GM12874 (cell line): ENCODE data around the gene ITK.

Experiments
- CTCF ChIP-seq: IDR thresholded peaks from 2 replicates; pipeline ENCODE4 v1.5.1; 2011; ENCODE audit warnings: low read depth, mild to moderate bottlenecking, control low read depth, low read length, moderate library complexity; ENCODE audit not compliant: insufficient read depth

The ITK gene

DNA sequence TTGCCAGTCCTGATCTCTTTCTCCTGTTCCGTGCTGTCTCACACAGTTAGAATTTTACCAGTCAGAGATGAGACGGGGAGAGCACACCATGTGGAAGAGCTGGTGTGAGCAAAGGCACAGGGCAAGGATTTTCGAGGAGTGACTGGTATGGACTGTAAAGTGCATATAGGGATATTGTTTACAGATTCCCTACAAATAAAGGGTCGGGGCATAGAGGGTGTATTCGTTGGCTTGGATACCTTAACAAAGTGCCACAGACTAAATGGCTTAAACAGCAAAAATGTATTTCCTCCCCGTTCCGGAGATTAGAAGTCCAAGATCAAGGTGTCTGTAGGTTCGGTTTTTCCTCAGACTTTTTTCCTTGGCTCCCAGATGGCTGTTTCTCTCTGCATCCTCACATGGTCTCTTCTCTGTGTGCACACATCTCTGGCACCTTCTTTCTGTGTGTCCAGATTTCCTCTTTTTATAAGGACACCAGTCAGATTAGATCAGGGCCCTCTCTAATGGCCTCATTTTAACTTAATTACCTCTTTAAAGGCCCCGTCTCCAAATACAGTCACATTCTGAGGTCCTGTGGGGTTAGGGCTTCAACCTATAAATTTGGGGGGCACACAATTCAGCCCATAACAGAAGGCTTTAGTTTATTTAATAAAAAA lies 108.7 kb downstream of the ITK start:
- TF ChIP-seq CTCF = no peak

DNA sequence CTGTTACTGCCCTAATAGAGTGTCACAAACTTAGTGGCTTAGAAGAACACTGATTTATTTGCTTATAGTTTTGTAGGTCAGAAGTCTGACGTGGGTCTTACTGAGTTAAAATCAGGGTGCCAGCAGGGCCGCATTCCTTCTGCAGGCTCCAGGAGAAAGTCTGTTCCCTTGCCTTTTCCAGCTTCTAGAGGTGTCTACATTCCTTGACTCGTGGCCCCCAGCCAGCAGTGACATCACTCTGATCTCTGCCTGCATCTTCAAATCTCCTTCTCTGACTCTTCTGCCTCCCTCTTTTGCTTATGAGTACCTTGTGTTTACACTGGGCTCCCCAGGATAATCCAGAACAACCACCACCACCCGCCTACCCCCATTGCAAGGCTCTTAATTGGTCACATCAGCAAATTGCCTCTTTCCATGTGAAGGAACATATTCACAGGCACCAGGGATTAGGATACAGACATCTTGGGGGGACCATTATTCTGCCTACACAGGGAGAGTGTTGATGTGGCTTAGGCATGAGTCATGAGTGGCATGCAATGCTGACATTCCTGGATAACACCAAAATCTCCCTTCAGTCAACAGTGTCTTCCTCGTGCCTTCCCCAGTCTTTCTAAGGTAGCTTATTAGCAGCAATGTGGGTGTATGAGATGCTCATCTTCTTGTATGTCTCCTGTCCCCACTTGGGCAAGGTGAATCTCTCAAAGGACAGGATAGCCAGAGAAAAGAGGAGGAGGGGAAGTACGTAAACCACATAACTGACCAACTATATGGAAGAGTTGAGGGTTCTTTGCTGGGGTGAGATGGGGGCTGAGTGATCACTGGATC lies 109.7 kb downstream of the ITK start:
- no peak for TF ChIP-seq CTCF

DNA sequence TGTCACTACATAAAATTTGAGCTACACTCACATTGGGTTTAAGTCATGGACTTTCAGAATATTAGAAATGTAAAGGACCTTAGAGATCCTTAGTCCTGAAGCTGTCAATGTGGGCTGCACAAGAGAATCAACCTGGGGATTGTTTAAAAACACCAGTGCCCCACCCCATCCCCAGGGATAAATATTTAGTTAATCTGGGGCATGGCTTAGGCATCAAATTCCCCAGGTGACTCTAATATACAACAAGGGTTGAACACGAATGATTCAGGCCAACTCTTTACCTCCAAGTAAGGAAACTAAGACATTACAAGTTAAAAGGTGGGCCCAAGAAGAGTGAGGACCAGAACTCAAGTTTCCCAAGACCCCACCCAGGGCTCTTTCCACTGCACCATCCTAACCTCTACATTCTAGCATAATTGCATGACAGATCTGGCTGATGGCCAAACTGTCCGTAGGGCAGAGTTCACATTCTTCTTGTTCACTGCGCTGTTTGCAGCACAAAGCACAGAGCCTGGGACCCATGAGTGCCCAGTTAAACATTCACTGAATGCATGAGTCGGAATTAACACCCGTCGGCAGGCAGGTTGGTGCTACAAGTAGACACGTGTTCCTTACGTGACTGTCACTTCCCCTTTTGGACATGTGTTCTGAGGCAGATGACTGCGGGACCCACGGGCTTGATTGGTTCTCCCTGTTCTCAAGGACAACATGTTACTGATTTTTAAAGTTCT lies 110.5 kb downstream of the ITK start:
- TF ChIP-seq CTCF = no peak

GRCh38 chr5:157292599-157292998 lies 112.0 kb downstream of the ITK start:
- no peak for TF ChIP-seq CTCF

- no peak for TF ChIP-seq CTCF
Measured at GRCh38 chr5:157294407-157295091, 113.9 kb downstream of the ITK start.

DNA sequence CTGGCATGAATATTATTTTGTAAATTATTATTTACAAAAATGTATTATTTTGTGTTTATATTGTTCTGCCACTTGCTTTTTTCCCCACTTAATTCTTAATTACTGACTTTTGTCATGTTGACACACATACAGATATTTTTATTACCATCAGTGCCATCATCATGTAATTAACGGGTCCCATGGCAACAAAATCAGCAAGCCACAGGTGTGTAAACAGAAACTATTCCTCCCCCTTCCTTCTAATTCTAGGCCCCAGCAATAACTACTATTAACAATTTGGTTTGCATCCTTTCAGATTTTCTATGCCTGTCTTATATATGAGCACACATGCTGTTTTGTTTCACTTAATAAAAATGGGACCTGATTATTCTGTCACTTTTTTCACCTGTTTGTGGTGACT lies 114.6 kb downstream of the ITK start:
- no peak for TF ChIP-seq CTCF

DNA sequence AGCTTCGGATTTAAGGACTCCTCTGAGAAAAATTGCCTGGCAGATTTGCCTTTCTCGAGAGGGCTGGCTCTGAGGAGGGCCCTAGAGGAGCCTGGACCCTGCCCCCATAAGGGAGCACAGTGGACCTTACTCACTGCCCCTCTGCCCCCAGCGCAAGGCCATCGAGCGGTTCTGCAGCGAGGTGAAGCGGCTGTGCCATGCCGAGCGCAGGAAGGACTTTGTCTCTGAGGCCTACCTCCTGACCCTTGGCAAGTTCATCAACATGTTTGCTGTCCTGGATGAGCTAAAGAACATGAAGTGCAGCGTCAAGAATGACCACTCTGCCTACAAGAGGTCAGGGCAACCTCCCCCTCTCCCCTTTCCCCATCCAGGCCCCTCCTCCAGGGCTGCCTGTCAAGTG lies 119.9 kb downstream of the ITK start:
- TF ChIP-seq CTCF = no peak
